IMR-90 (cell line): Measurements from ENCODE around the gene FAM219A. TPM values are rescaled to one million over a fixed set of nuclear protein-coding genes. Genes with fewer than 3 reads are reported as not detected.

Experiments used
- ATAC-seq: fragments of 200-7000 bp; cut with Tn5 transposase; 2 replicates; pipeline ENCODE4 v1.9.1; 2020; ENCODE audit warnings: low read depth, mild to moderate bottlenecking, moderate library complexity
- BruUV-seq: library from RNA; stranded (reverse); fragments of 400-500 nt; replicated peaks from 2 replicates; lab custom pipeline; 2021; lab: Mats Ljungman, UMichigan
- CTCF ChIA-PET: fragments of 300-600 bp; formaldehyde crosslinking; extraction: SDS; loops from one replicate; lab custom pipeline; 2021; ENCODE audit warnings: antibody characterized with exemption; lab: Yijun Ruan, JAX
- POLR2A ChIA-PET: fragments of 300-600 bp; sonication (Branson Sonifier 250); formaldehyde crosslinking; loops from one replicate; lab custom pipeline; 2022; ENCODE audit warnings: antibody characterized with exemption; ENCODE audit not compliant: unreplicated experiment; lab: Charles Lee
- DNase-seq: peaks from one replicate; pipeline ENCODE4 v3.0.0; 2013
- H2AFZ ChIP-seq: replicated peaks from 2 replicates; pipeline ENCODE3; 2013; ENCODE audit warnings: low read length, mild to moderate bottlenecking; ENCODE audit not compliant: poor library complexity
- H2AK5ac ChIP-seq: 2 replicates; pipeline ENCODE4 v1.6.1; 2013; ENCODE audit warnings: low read depth, low read length, inconsistent platforms
- H2AK9ac ChIP-seq: replicated peaks from 2 replicates; pipeline ENCODE3; 2013; ENCODE audit warnings: mild to moderate bottlenecking, low read depth, low read length, moderate library complexity; ENCODE audit not compliant: poor library complexity
- H2BK120ac ChIP-seq: 2 replicates; pipeline ENCODE4 v1.6.1; 2013; ENCODE audit warnings: low read depth, low read length, inconsistent platforms
- H2BK15ac ChIP-seq: 3 replicates; pipeline ENCODE4 v1.6.1; 2013; ENCODE audit warnings: low read depth, low read length, inconsistent platforms
- H2BK20ac ChIP-seq: 2 replicates; pipeline ENCODE4 v1.6.1; 2013; ENCODE audit warnings: low read depth, mild to moderate bottlenecking, inconsistent platforms, low read length, moderate library complexity
- H2BK5ac ChIP-seq: 2 replicates; pipeline ENCODE4 v1.6.1; 2013; ENCODE audit warnings: mild to moderate bottlenecking, low read depth, low read length, inconsistent platforms; ENCODE audit not compliant: poor library complexity, severe bottlenecking
- H3K14ac ChIP-seq: replicated peaks from 2 replicates; pipeline ENCODE4 v1.6.1; 2013; ENCODE audit warnings: low read depth, low read length, inconsistent platforms
- H3K18ac ChIP-seq: 2 replicates; pipeline ENCODE4 v1.6.1; 2013; ENCODE audit warnings: low read depth, low read length, control low read depth
- H3K23ac ChIP-seq: 2 replicates; pipeline ENCODE4 v1.6.1; 2013; ENCODE audit warnings: low read depth, low read length, inconsistent platforms
- H3K27ac ChIP-seq: 2 replicates; pipeline ENCODE4 v1.5.1; 2013; ENCODE audit warnings: mild to moderate bottlenecking, control low read depth, low read length; ENCODE audit not compliant: insufficient read depth
- H3K27me3 ChIP-seq: 2 replicates; pipeline ENCODE4 v1.6.1; 2013; ENCODE audit warnings: low read length; ENCODE audit not compliant: control insufficient read depth, insufficient read depth
- H3K36me3 ChIP-seq: 2 replicates; pipeline ENCODE4 v1.6.1; 2013; ENCODE audit warnings: low read length, mixed read lengths; ENCODE audit not compliant: control insufficient read depth, insufficient read depth
- H3K4ac ChIP-seq: 2 replicates; pipeline ENCODE4 v1.6.1; 2013; ENCODE audit warnings: low read depth, low read length, inconsistent platforms
- H3K4me1 ChIP-seq: 2 replicates; pipeline ENCODE4 v1.6.1; 2013; ENCODE audit warnings: low read length, mixed read lengths; ENCODE audit not compliant: control insufficient read depth, insufficient read depth
- H3K4me2 ChIP-seq: 2 replicates; pipeline ENCODE4 v1.6.1; 2013; ENCODE audit warnings: low read depth, mild to moderate bottlenecking, control low read depth, low read length, moderate library complexity
- H3K4me3 ChIP-seq: 2 replicates; pipeline ENCODE4 v1.5.1; 2013; ENCODE audit warnings: low read depth, mild to moderate bottlenecking, control low read depth, low read length, moderate library complexity; ENCODE audit not compliant: insufficient read depth
- H3K56ac ChIP-seq: 2 replicates; pipeline ENCODE4 v1.6.1; 2013; ENCODE audit warnings: low read length, inconsistent platforms; ENCODE audit not compliant: insufficient read depth; ENCODE audit errors: extremely low read depth
- H3K79me1 ChIP-seq, 2 experiments: 2 replicates each; pipeline ENCODE4 v1.6.1; 2013; ENCODE audit warnings: low read length in 2 of 2, inconsistent platforms in 1 of 2, low read depth in 1 of 2
- H3K9ac ChIP-seq: 2 replicates; pipeline ENCODE4 v1.6.1; 2013; ENCODE audit warnings: low read depth, low read length, control low read depth
- H3K9me1 ChIP-seq: 2 replicates; pipeline ENCODE4 v1.6.1; 2013; ENCODE audit warnings: low read length, inconsistent platforms; ENCODE audit not compliant: insufficient read depth
- H3K9me3 ChIP-seq: 2 replicates; pipeline ENCODE4 v1.6.1; 2013; ENCODE audit warnings: low read length; ENCODE audit not compliant: control insufficient read depth, insufficient read depth
- H4K20me1 ChIP-seq: 2 replicates; pipeline ENCODE4 v1.6.1; 2013; ENCODE audit warnings: low read length, inconsistent platforms; ENCODE audit not compliant: insufficient read depth
- H4K5ac ChIP-seq: 2 replicates; pipeline ENCODE4 v1.6.1; 2013; ENCODE audit warnings: mild to moderate bottlenecking, low read depth, low read length, control low read depth
- H4K8ac ChIP-seq, 2 experiments: 2 replicates each; pipeline ENCODE4 v1.6.1; 2013; ENCODE audit warnings: low read depth in 2 of 2, low read length in 2 of 2, control low read depth in 1 of 2, inconsistent platforms in 1 of 2
- H4K91ac ChIP-seq: 2 replicates; pipeline ENCODE4 v1.6.1; 2013; ENCODE audit warnings: low read depth, low read length, inconsistent platforms; ENCODE audit not compliant: insufficient read depth
- ELK1 ChIP-seq: fragments of 150-350 bp; IDR thresholded peaks from 2 replicates; pipeline ENCODE4 v1.6.1; 2016; ENCODE audit warnings: low read depth, mild to moderate bottlenecking, low read length, moderate library complexity, borderline replicate concordance
- MAFK ChIP-seq: IDR thresholded peaks from 2 replicates; pipeline ENCODE4 v1.6.1; 2012; ENCODE audit warnings: low read depth, low read length, improper control_type of control experiment
- NFE2L2 ChIP-seq: fragments of 150-350 bp; IDR thresholded peaks from 2 replicates; pipeline ENCODE4 v1.6.1; 2016; ENCODE audit warnings: low read depth, mild to moderate bottlenecking, low read length
- RAD21 ChIP-seq: IDR thresholded peaks from 2 replicates; pipeline ENCODE4 v1.6.1; 2012; ENCODE audit warnings: low read length, improper control_type of control experiment
- WGBS, 2 experiments: methylation state at CpG; one replicate each; pipeline versions ENCODE4 v1.1.5 to v1.1.7; 2013; ENCODE audit warnings: missing lambda C conversion rate in 2 of 2; ENCODE audit not compliant: insufficient read length in 1 of 2; ENCODE audit errors: extremely low coverage in 2 of 2; 5-methylcytosine and 5-hydroxymethylcytosine counted together
- dilution Hi-C: fragments of 300-500 bp; cut with HindIII; formaldehyde crosslinking; loops from one replicate; pipeline ENCODE4 v1.14.3; 2018; ENCODE audit warnings: low sequenced_read_pairs; ENCODE audit not compliant: unreplicated experiment
- in situ Hi-C: fragments of 300-500 bp; cut with MboI; formaldehyde crosslinking; loops from 3 replicates; pipeline ENCODE4 v1.14.3; 2019; ENCODE audit warnings: low sequenced_read_pairs, inconsistent platforms, mixed read lengths
- intact Hi-C: fragments of 100-400 bp; cut with micrococcal nuclease; formaldehyde crosslinking; loops from 2 replicates; pipeline ENCODE4 v1.10.0; 2022
- polyA plus RNA-seq, 3 experiments: library from polyadenylated mRNA; depleted of rRNA; stranded (reverse); fragments of >200 nt; gene quantifications; 2 replicates each; pipeline ENCODE4 v1.2.3, GENCODE V29; 2012; ENCODE audit warnings: low replicate concordance in 1 of 3
- total RNA-seq: library from RNA; depleted of rRNA; stranded (reverse); fragments of >200 nt; gene quantifications from 2 replicates; pipeline ENCODE4 v1.2.3, GENCODE V29; 2012
- TF ChIP-seq, protein P1 (sequence below): fragments of 150-350 bp; IDR thresholded peaks from 2 replicates; pipeline ENCODE4 v1.6.1; 2017; ENCODE audit warnings: mild to moderate bottlenecking, antibody characterized with exemption, low read length, low read depth

FAM219A gene
- total and polyA plus RNA-seq, 2 of the 4 experiments (the other 2 are of a cell fraction) = 4.8 to 20.8 TPM

DNA sequence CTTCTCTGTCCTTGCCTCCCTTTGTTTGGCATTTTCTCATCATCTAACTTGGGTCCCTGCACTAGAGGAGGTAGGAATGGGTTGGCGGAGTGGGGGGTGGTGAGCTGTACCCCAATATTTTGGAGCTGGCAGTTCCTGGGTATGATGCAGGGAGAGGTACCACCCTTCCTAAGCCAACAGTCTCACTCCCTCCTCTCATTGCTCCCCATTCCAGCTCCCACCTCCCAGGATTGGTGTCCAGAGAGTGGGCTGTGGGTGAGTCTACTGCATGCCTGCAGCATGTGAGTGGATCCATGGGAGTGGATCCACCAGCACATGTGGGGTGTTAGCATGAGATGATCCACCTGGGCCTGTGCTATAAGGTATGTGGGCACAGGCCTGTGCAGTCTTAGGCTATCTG is 59.5 kb downstream of the FAM219A start:
- H2BK5ac ChIP-seq = no peak overlapping the region
- no peak overlapping the region for H3K4me3 ChIP-seq
- H3K23ac ChIP-seq = no peak overlapping the region
- H3K4me1 ChIP-seq = no peaks in the 10 kb centered on the region
- no peak overlapping the region for H3K56ac ChIP-seq
- H4K91ac ChIP-seq = no peak overlapping the region
- TF ChIP-seq ELK1 = no peak
- no peak for TF ChIP-seq NFE2L2
- TF ChIP-seq, protein P1, sequence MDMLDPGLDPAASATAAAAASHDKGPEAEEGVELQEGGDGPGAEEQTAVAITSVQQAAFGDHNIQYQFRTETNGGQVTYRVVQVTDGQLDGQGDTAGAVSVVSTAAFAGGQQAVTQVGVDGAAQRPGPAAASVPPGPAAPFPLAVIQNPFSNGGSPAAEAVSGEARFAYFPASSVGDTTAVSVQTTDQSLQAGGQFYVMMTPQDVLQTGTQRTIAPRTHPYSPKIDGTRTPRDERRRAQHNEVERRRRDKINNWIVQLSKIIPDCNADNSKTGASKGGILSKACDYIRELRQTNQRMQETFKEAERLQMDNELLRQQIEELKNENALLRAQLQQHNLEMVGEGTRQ = no peak
- TF ChIP-seq MAFK = no peak
- no peak for TF ChIP-seq RAD21
- H3K27me3 ChIP-seq = no peaks in the 10 kb centered on the region
- H2AFZ ChIP-seq = no peak overlapping the region
- no peak for ATAC-seq
- no peak overlapping the region for H3K4me2 ChIP-seq
- intact Hi-C loops (no loop called here), dilution Hi-C loops (no loop called here), in situ Hi-C loops (no loop called here)
- H2BK20ac ChIP-seq = no peak overlapping the region
- no CpG with 5 or more reads among the region's 1 CpG for WGBS, 2 experiments
- H3K4ac ChIP-seq = no peak overlapping the region
- no peak overlapping the region for H2BK15ac ChIP-seq
- no peak overlapping the region for H3K27ac ChIP-seq
- ChIA-PET POLR2A (no interaction called here), CTCF (no interaction called here)
- H2BK120ac ChIP-seq = no peak overlapping the region
- H4K5ac ChIP-seq = no peak overlapping the region
- 0 out of 2 replicates have a peak, but pooled peaks cover 3% of the 10 kb centered on the region for H3K9me1 ChIP-seq
- no TSS peak for BruUV-seq
- H3K14ac ChIP-seq = no peak overlapping the region
- peaks cover 8% of the 10 kb centered on the region for H4K20me1 ChIP-seq
- no peaks in the 10 kb centered on the region for H3K9me3 ChIP-seq
- peaks cover 50% of the 10 kb centered on the region for H3K36me3 ChIP-seq
- DNase-seq = no peak
- H4K8ac ChIP-seq = no peak overlapping the region
- no peak overlapping the region for H3K9ac ChIP-seq
- no peak overlapping the region for H2AK5ac ChIP-seq
- H2AK9ac ChIP-seq = no peak overlapping the region
- no peak overlapping the region for H3K18ac ChIP-seq
- H3K79me1 ChIP-seq = no peaks in the 10 kb centered on the region
